NCI-H226 (cell line): ENCODE data around the gene FAM185A.
"Not testable (repeated sequence)": the region's sequence is repeated elsewhere in the genome, so short reads cannot be mapped to it uniquely, and the experiment has no call there.

Experiments used
- DNase-seq: peaks from one replicate; pipeline ENCODE4 v3.0.0-alpha.2; 2015

FAM185A gene

DNA sequence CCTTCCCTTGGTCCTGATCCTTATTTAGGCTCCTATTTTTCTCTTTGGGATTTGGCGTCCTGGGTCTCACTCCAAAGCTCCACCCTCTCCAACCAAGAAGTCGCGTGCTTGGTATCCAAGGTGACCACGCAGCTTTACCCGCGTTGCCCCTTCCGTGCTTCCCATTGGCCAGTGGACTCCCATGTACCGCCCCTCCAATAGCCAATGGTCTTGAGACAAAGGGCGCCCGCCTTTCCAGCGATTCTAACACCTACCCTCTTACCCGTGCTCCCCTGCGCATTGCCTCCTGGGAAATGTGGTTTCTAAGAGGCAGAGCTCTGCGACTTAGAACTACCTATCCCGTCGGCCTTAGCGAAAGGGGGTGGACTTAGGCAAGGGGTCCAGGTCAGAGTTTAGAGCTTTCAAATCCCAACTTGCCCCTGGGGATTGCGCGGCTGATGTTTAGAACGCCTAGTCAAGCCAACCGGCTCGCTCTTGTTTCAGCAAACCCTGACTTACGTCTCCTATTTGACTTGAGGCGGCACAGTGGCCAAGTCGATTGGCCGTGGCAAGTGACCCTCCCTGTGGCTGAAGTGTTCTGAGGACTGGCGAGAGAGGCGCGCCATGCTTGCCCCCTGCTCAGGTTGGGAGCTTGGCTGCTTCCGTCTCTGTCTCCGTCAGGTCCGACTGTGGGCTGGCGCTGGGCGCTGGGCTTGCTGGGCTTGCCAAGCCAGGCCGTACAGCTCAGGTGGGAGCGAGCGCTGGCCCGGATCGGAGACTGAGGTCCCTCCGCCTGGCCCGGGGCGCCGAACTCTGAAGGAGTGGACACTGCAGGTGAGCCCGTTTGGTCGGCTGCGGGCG, at the start of gene FAM185A:
Gene FAM185A, plus strand, starts transcription at position 395 of the 840 bp plus-strand sequence. Its CDS starts 209 bp downstream, at position 604.
- DNase-seq, result peak; percentile 100

DNA sequence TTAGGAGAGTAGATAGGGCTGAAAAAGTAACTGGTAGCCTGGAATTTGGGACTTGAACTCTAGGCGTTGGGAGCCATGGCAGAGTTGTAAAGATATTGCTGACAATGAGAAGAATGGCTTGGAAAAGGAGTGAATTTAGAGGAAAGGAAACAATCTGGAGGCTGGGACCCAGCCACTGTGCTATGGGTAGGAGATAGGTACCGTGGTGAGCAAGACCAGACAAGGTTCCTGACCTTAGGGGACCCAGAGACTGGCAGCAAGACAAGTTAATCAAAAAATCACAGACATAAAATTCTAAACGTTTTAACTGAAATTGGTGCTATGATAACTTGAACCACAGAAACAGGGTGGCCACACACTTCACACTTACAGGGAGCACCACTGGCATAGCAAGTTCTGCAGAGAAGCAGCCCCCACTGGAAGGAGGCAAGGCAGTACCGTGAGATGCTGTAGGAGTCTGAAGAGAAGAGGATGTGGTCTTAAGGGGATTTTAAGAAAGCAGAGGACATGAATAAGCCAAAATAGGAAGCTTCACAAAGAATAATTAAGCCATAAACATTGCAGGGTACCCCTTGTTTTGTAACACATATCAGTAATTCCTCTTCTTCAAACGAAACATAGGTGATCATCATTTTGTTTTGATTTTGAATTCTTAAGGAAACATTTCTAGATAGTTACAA, 35.6 kb upstream of the FAM185A start:
- DNase-seq, result not testable (repeated sequence)

DNA sequence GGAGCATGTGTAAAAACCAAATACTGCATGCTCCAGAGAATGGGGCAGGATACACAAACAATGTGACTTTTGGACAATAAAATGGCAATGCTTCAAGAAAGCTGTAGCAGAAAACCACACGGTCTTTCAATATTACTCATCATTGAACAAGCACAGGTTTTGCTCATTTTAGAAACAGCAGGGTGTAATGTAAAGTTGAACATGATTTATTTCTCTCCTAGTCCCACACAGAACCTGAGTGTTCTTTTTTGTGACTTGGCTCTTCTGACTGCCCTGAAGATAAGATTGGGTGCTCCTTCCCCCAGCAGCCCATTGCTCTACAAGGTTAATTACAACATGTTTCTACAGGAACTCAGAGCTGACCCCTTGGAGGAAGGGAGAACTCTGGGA, 35.1 kb upstream of the FAM185A start:
- DNase-seq, result not testable (repeated sequence)

DNA sequence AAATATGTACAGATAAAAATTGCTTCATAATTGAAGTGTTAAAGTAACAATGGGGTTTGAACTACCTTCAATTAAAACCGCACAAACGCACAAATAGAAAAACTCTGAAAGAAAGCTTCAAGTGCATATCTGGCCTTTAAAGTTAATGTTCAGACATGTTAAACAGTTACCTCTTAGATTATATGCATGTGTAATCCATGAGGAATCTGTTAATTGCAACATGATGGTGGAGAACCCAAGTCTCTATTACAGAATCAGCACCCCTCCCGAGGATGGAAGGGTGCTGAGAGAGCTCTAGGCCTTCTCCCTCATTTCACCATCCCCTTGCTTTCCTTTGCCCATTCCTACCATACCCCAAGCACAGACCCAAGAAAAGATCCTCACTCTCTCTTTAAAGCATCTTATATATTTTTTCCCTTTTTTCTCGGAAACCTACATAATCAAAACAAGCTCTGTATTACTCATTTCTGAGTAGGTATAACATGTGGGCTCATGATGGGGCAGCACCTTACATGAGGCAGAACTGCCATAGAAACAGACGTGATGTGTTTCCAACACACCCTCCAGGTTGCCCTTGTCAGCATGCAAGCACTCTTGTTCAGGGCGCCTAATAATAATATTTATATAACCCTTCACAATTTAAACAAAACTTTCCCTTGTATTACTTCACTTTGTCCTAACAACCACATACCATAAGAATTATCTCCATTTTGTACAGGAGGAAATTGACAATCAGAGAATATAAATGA, 33.9 kb upstream of the FAM185A start:
- not testable (repeated sequence) for DNase-seq

DNA sequence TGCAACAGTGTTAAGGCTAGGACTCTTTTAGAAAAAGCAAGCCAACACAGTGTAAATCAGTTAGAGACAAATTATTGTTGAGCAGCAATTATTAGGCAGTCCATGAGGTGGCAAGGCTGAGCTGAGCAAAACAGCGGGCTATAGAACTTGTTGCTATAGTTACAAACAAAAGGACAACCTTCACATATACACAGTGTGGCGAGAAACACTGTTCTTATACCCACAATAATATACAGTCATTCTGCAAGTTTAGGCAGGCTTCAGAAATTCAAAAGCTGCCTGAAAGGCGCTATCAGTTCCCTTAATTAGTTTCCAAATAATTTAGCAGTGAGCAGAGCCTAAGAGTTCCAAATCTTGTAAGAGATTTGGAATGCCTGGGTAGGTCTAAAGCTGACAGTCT, 33.1 kb upstream of the FAM185A start:
- DNase-seq, result not testable (repeated sequence)

DNA sequence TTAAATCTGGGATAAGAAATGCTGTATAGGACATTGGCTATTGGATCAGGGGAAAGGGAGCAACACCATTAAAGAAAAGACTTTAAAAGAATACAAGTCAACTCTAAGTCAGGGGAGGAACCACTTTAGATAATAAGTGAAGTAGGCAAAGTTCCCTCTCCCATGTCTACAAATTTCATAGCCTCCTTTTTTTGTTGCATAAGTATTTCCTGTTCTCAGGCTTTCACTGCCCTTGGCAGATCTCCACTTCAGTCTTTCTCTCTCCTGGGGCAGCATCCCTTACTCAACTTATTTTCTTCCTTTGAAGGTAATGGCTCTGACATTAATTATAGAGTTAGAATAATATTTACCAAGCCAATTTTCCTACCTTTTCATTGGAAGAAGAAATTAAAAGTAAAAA, 30.3 kb upstream of the FAM185A start:
- DNase-seq, result peak; percentile 41

DNA sequence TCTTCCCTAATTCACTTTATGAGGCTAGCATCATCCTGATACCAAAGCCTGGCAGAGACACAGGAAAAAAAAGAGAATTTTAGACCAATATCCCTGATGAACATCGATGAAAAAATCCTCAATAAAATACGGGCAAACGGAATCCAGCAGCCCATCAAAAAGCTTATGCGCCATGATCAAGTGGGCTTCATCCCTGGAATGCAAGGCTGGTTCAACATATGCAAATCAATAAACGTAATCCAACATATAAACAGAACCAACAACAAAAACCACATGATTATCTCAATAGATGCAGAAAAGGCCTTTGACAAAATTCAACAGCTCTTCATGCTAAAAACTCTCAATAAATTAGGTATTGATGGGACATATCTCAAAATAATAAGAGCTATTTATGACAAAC, 22.6 kb upstream of the FAM185A start:
- not testable (repeated sequence) for DNase-seq

DNA sequence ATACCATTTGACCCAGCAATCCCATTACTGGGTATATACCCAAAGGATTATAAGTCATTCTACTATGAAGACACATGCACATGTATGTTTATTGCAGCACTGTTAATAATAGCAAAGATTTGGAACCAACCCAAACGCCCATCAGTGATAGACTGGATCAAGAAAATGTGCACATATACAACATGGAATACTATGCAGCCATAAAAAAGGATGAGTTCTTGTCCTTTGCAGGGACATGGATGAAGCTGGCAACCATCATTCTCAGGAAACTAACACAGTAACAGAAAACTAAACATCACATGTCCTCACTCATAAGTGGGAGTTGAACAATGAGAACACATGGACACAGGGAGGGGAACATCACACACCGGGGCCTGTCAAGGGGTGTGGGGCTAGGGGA, 19.1 kb upstream of the FAM185A start:
- not testable (repeated sequence) for DNase-seq

DNA sequence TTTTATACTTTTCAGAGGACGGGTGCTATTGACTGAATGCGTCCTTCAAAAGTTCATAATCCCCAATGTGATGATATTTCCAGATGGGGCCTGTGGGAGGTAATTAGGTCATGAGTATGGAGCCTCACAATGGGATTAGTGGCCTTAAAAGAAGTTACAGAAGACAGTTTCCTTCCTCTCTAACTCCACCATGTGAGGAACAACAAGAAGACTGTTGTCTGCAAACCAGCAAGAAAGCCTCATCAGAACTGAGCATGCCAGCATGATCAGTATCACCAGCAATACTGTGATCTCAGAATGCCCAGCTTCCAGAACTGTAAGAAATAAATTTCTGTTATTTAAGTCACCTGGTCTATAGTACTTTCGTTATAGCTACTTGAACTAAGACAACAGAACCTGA, 18.4 kb upstream of the FAM185A start:
- not testable (repeated sequence) for DNase-seq

DNA sequence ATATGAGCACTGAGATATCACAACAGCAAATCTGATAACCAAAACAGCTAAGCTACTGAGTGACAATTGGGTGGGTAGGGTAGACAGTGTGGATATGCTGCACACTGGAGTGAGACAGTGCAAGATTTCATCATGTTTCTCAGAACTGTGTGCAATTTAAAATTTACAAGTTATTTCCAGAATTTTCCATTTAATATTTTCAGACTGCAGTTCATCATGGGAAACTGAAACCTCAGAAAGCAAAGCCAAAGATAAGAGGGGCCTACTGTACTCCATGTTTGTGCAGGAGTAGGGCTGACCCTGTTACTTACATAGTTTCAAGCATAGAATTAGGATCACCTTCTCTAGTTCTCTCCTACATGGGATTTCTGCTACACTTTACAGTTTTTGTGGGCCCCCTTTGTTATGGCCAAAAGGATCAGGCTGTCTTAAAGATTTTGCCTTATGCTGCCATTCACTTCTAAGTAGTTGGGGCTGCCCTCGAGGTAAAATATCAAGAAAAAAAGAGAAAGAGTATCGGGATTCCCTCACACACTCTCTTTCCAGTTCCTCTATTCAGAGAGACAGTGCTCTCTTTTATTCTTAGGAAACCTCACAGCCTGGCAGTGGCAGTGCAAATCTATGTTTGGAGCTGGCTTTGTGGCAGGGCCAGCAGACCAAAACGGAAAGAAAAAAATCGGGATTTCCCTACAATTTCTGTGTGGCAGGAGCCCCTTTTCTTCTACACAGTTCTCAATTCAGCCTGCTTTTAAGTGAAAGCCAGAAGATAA, 6.6 kb upstream of the FAM185A start:
- not testable (repeated sequence) for DNase-seq

DNA sequence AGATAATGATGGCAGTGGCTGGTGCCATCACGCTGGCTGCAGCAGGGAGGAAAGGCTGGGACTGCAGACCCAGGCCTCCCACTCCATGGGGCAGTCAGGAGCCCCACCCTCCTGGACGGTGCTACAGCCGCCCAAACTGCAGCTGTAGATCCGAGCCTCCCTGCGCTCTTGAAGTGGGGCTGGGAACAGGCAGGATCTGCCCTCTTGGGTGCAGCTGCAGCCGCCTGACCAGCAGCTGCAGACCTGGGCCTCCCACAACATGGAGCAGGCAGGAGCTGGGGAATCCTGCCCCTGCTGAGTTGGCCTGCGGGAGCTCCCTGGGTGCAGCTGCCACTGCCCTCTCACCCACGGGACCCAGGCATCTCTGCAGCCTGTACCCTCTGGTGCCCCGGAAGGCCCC, 4.9 kb upstream of the FAM185A start:
- not testable (repeated sequence) for DNase-seq

DNA sequence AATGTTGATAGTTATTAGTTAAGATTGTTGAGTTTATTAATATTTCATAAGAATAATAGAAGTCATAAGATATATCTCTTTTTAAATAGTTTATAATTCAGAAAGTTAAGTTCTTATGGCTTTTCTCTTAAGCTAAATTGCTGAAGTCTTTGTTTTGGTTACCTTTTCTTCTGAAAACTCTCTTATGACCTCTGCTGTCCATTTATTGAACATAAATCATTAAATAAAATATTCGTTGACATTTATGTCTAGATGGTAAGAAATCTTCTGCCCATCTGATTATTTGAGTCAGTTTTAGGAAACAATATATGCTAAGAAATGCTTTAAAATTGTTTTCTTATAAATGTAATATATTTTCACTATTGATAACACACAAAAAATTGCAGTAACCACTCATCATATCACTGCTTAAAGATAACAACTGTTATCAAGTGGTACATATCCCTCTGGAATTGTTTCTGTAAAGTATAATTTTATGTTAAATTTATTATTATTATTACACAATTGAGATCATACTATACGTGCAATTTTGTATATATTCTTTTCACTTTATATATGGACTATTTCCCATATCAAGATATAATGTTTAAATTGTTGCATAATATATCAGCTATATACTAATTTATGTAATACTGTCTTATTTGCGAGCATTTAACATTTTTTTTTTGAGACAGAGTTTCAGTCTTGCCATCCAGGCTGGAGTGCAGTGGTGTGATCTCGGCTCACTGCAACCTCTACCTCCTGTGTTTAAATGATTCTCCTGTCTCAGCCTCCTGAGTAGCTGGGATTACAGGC, 3.1 kb upstream of the FAM185A start:
- DNase-seq, result not testable (repeated sequence)

DNA sequence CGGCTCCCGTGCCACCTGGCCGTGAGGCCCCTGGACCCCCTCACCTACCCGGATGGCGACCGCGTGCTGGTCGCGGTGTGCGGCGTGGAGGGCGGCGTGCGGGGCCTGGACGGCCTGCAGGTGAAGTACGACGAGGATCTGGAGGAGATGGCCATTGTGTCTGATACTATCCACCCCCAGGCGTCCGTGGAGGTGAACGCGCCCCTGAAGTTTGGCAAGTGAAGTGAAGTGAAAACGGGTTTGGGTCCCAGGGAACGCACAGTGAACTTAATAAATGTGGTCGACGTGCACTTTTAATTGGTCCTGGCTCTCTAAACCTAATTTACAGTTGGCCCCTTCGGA, 617 bp downstream of the FAM185A start:
- DNase-seq, result not testable (repeated sequence)

DNA sequence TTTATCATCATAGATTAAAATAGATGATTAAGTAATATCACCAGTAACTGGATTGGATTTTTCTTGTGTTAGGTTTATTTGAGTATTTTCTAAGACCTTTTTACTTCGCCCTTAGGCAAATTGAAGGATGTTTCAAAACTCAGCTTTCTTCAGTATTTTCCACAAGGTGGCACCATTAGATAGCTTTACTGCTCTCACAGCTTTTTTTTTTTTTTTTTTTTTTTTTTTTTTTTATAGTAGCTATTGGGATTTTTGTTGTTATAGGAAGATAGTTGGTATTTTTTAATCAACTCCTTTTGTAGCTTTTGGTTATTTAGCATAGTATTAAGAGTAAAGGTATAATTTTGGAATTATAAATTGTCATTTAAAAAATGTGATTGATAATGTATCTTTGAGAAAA, 9.4 kb downstream of the FAM185A start:
- DNase-seq, result not testable (repeated sequence)

DNA sequence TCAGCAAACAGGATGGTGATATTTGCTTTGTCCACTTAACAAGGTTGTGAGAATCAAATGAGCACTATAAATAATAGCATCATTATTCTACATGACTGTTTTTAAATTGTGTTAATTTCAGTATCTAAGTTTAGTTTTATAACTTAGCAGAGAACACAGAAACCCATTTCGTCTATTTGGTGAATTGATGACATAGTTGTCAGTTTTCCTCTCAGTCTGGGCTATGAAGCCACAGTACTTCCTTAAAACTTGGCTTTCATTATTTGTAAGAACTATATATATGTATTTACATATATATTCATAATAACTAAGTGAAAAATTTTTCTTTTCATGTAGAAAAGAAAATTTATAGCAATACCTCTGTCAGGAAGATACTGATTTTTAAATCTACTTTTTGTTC, 11.1 kb downstream of the FAM185A start:
- DNase-seq, result not testable (repeated sequence)

DNA sequence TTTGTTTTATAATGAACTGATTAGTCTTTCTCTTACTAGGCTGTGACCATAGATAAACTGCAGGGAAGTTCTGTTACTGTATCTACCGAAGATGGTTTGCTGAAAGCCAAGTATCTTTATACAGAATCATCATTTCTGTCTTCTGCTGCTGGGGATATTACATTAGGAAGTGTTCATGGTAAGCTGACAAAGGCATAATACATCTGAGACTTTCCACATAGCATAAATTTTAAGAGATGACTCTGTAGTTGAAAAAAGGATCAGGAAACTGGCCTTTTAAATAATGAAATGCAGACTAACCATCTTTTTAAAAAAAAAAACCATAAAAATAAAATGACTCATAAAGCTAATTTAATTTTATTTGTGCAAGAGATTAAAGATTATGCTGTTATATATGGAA, 12.4 kb downstream of the FAM185A start:
- not testable (repeated sequence) for DNase-seq

DNA sequence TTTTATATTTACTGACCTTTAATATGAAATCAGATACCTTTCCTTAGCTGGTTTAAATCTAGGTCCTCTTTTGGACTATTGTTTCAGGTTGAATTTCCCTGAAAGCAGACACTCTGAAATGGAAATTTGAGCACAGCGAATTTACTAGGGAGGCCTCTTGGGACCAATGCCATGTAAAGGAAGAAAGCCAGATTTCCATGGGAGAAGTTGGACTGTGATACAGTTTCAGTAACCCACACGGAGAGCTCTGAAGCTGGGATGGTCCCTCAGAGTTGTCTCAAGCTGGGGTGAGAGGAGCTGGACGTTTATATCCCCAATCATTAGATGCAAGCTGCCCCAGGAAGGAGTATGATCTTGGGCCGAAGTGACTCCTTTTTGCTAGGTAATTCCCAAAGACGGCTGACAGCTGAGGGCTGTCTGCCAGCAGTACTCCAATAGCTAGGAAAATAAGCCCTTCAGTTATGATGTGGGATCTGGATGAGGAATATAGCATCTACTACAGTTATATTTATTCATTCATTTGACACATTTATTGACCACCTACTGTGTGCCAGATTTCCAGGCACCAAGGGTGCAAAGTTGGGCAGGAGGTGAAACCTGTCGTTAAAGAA, 14.6 kb downstream of the FAM185A start:
- DNase-seq, result not testable (repeated sequence)

DNA sequence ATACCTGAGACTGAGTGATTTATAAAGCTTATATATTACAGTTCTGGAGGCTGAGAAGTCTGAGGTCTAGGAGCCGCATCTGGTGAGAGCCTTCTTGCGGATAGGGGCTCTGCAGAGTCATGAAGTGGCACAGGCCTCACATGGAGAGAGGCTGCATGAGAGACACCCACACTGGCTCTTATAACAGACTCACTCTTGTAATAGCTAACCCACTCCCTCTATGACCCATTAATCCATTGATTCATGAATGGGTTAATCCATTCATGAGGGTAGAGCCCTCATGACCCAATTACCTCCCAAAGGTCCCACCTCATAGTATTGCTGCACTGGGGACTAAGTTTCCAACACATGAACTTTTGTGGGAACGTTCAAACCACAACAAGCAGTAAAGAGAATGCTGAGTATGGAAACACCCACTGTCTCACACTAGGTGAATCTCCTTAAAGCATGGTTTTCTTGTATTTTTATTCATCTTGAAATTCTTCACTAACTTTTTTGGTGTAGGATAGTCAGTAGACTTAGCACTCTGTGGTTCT, 20.9 kb downstream of the FAM185A start:
- DNase-seq, result not testable (repeated sequence)

DNA sequence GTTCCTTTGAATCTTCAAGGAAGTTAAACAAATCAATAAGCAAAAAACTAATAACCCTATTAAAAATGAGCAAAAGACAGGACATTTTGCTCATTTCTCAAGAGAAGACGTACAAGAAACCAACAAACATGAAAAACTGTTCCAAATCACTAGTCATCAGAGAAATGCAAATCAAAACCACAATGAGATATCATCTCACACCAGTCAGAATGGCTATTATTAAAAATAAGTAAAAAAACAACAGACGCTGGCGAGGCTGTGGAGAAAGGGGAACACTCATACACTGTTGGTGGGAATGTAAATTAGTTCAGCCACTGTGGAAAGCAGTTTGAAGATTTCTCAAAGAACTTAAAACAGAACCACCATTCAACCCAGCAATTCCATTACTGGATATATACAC, 21.7 kb downstream of the FAM185A start:
- DNase-seq, result not testable (repeated sequence)

DNA sequence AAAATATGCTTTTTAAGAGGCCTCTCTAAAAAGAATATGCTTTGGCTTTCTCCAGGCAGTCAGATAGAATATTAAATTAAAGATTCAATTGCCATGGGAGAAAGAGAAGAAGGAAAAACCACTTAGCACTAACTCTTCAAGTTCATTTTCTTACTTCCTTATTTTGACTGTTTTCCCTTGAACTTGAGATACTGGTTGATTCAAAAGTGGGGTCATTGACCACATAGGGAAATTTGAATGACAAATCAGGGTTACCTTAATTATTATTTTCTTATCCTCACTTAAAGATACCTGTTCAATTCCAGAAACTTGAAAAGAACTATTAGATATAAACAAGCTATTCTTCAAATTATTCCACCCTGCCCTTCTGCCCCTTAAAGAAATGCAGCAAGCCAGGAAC, 27.4 kb downstream of the FAM185A start:
- DNase-seq, result not testable (repeated sequence)

DNA sequence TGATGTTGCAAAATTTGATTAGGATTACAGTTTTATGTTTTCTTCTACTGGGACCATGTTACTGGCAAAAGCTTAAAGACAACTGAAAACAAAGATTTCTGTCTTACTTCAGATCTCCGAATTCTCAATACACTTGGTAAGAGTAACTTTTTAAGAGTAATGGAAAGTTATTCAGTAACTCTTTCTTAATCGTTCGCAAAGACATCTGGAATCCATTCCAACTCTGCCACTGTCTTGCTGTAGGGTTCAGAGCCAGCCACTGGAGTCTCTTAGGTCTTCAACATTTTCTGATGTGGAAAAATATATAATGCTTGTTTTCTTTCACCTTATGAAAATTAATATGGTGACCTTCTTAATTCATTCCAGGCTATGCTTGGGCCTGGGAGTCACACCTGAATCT, 29.9 kb downstream of the FAM185A start:
- not testable (repeated sequence) for DNase-seq
